ENCODE data around the gene EHBP1. TPM values are rescaled to one million over a fixed set of nuclear protein-coding genes. Genes with fewer than 3 reads are reported as not detected.
A peak's percentile ranks its signal among the peaks of the same experiment; 100 is the strongest.

Gene EHBP1
- total RNA-seq, 5 donors from 2014 or later (not counting 1 experiment from before 2014, with no cell fraction given) = 22.1 to 28.7 (median 26.1) TPM

DNA sequence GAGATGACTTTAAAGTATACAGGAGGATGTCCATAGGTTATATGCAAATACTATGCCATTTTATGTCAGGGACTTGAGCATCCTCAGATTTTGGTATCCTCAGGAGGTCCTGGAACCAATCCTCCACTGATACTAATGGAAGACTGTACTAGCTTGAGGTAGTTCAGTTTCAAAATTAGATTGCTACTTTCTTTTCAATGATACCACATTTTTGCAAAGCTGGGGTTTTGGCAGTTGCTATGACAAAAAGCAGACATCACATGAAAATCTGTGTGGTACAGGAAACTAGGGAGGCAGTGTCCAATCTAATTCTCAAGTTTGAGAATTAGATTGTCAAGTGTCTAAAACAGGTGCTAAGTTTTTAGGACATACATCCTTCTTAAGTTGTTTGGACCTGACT is 14.2 kb downstream of the EHBP1 start:
- Histone ChIP-seq H3K36me3 (ENCODE audit: control insufficient read depth in 2 of 2, extremely low read depth in 1 of 2, insufficient read depth in 1 of 2, low read length in 1 of 2) (no peaks in the 10 kb centered on the region), H3K27me3 (replicated peaks in 1 of 2; ENCODE audit: control insufficient read depth in 2 of 2, extremely low read depth in 1 of 2, insufficient read depth in 2 of 2, low read length in 1 of 2) (no peaks in the 10 kb centered on the region), H3K4me3 (ENCODE audit: control insufficient read depth in 1 of 2, extremely low read depth in 1 of 2, low read length in 1 of 2) (no peak overlapping the region), H3K9me3 (peaks cover 2% of the 10 kb centered on the region), H3K4me1 (ENCODE audit: control insufficient read depth in 1 of 2, extremely low read depth in 1 of 2, insufficient read depth in 2 of 2, low read length in 2 of 2) (no peaks in the 10 kb centered on the region), H3K27ac (ENCODE audit: low read length) (no peak overlapping the region)
- DNase-seq = no peak
- Mint-ChIP-seq H3K27me3 (no peaks in the 10 kb centered on the region), H3K9me3 (peaks cover 3 to 16% (median 15%) of the 10 kb centered on the region in 3 donors), H3K4me3 (no peak overlapping the region), H3K36me3 (peaks cover 51% of the 10 kb centered on the region), H3K4me1 (peaks cover 19 to 30% (median 24%) of the 10 kb centered on the region in 3 donors), H3K27ac (no peak overlapping the region)
- POLR2A ChIA-PET = no interaction called here
- ATAC-seq (replicated peaks in 1 of 4) = no peak
- CTCF ChIA-PET = no interaction called here

DNA sequence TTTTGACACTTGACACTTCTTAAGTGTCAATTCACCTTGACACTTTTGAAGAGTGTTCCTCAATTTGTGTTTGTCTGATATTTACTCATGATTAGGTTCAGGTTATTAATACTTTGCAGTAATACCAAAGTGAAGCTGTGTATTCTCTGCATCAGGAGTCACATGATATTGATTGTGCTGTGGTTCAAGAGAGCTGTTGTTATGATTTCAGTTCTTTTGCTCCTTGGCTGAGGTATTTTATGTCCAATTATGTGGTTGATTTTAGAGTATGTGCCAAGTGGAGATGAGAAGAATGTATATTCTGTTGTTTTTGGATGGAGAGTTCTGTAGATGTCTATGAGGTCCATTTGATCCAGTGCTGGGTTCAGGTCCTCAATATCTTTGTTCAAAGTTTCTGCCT is 17.2 kb downstream of the EHBP1 start:
- H3K27ac Mint-ChIP-seq = no peak overlapping the region
- H3K4me1 ChIP-seq (ENCODE audit: control insufficient read depth in 1 of 2, extremely low read depth in 1 of 2, insufficient read depth in 2 of 2, low read length in 2 of 2) = no peaks in the 10 kb centered on the region
- CTCF ChIA-PET = no interaction called here
- peaks cover 2% of the 10 kb centered on the region for H3K9me3 ChIP-seq
- H3K27me3 ChIP-seq (replicated peaks in 1 of 2; ENCODE audit: control insufficient read depth in 2 of 2, extremely low read depth in 1 of 2, insufficient read depth in 2 of 2, low read length in 1 of 2) = no peaks in the 10 kb centered on the region
- H3K4me3 ChIP-seq (ENCODE audit: control insufficient read depth in 1 of 2, extremely low read depth in 1 of 2, low read length in 1 of 2) = no peak overlapping the region
- POLR2A ChIA-PET = no interaction called here
- no peak overlapping the region for H3K4me3 Mint-ChIP-seq
- H3K27ac ChIP-seq (ENCODE audit: low read length) = no peak overlapping the region
- no peaks in the 10 kb centered on the region for H3K27me3 Mint-ChIP-seq
- H3K9me3 Mint-ChIP-seq = peaks cover 3 to 16% (median 15%) of the 10 kb centered on the region in 3 donors
- peaks cover 50% of the 10 kb centered on the region for H3K36me3 Mint-ChIP-seq
- H3K36me3 ChIP-seq (ENCODE audit: control insufficient read depth in 2 of 2, extremely low read depth in 1 of 2, insufficient read depth in 1 of 2, low read length in 1 of 2) = no peaks in the 10 kb centered on the region
- ATAC-seq (replicated peaks in 1 of 4) (no peak), DNase-seq (no peak)
- peaks cover 36 to 38% (median 36%) of the 10 kb centered on the region in 3 donors for H3K4me1 Mint-ChIP-seq

DNA sequence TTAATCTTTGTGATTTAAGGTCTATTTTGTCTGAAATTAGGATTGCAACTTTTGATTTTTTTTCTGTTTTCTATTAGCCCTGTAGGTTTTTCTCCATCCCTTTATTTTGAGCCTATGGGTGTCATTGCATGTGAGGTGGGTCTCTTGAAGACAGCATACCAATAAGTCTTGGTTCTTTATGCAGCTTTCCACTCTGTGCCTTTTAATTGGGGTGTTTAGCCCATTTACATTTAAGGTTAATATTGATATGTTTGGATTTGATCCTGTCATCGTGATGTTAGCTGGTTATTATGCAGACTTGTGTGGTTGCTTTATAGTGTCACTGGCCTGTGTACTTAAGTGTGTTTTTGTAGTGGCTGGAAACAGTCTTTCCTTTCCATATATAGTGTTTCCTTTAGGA is 17.7 kb downstream of the EHBP1 start:
- Histone ChIP-seq H3K9me3 (peaks cover 2% of the 10 kb centered on the region), H3K36me3 (ENCODE audit: control insufficient read depth in 2 of 2, extremely low read depth in 1 of 2, insufficient read depth in 1 of 2, low read length in 1 of 2) (no peaks in the 10 kb centered on the region), H3K4me3 (ENCODE audit: control insufficient read depth in 1 of 2, extremely low read depth in 1 of 2, low read length in 1 of 2) (no peak overlapping the region), H3K27me3 (replicated peaks in 1 of 2; ENCODE audit: control insufficient read depth in 2 of 2, extremely low read depth in 1 of 2, insufficient read depth in 2 of 2, low read length in 1 of 2) (no peaks in the 10 kb centered on the region), H3K4me1 (ENCODE audit: control insufficient read depth in 1 of 2, extremely low read depth in 1 of 2, insufficient read depth in 2 of 2, low read length in 2 of 2) (no peaks in the 10 kb centered on the region), H3K27ac (ENCODE audit: low read length) (no peak overlapping the region)
- Mint-ChIP-seq H3K27me3 (no peaks in the 10 kb centered on the region), H3K4me1 (peaks cover 34 to 38% (median 36%) of the 10 kb centered on the region in 3 donors), H3K4me3 (no peak overlapping the region), H3K36me3 (peaks cover 49% of the 10 kb centered on the region), H3K9me3 (peaks cover 3 to 16% (median 15%) of the 10 kb centered on the region in 3 donors), H3K27ac (no peak overlapping the region)
- POLR2A ChIA-PET = no interaction called here
- no CpG with 5 or more reads among the region's 1 CpG for WGBS (ENCODE audit: insufficient coverage)
- CTCF ChIA-PET = no interaction called here
- DNase-seq (no peak), ATAC-seq (replicated peaks in 1 of 4) (no peak)

DNA sequence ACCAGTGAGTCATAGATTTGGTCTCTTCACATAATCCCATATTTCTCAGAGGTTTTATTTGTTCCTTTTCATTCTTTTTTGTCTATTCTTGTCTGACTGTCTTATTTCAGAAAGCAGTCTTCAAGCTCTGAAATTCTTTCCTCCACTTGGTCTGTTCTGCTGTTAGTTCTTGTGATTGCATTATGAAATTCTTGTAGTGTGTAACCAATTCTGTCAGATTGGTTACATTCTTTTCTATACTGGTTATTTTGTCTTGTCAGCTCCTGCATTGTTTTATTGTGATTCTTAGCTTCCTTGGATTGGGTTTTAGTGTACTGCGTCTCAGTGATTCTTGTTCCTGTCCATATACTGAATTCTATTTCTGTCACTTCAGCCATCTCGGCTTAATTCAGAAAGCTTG is 18.6 kb downstream of the EHBP1 start:
- no peak overlapping the region for H3K4me3 Mint-ChIP-seq
- H3K27me3 ChIP-seq (replicated peaks in 1 of 2; ENCODE audit: control insufficient read depth in 2 of 2, extremely low read depth in 1 of 2, insufficient read depth in 2 of 2, low read length in 1 of 2) = no peaks in the 10 kb centered on the region
- no peaks in the 10 kb centered on the region for H3K4me1 ChIP-seq (ENCODE audit: control insufficient read depth in 1 of 2, extremely low read depth in 1 of 2, insufficient read depth in 2 of 2, low read length in 2 of 2)
- ChIA-PET POLR2A (no interaction called here), CTCF (interaction anchor here in 1 of 2 donors (0.7 kb wide), 1 partner anchor 94 kb away, joined by 3 read pairs; no protein-coding TSS in a partner anchor)
- DNase-seq (no peak), ATAC-seq (replicated peaks in 1 of 4) (no peak)
- H3K4me1 Mint-ChIP-seq = peaks cover 34 to 38% (median 36%) of the 10 kb centered on the region in 3 donors
- no peak overlapping the region for H3K27ac ChIP-seq (ENCODE audit: low read length)
- WGBS (ENCODE audit: insufficient coverage) = 80% methylated on average over 1 of the region's 2 CpGs
- peaks cover 2% of the 10 kb centered on the region for H3K9me3 ChIP-seq
- H3K27ac Mint-ChIP-seq = no peak overlapping the region
- no peaks in the 10 kb centered on the region for H3K36me3 ChIP-seq (ENCODE audit: control insufficient read depth in 2 of 2, extremely low read depth in 1 of 2, insufficient read depth in 1 of 2, low read length in 1 of 2)
- peaks cover 3 to 16% (median 15%) of the 10 kb centered on the region in 3 donors for H3K9me3 Mint-ChIP-seq
- H3K4me3 ChIP-seq (ENCODE audit: control insufficient read depth in 1 of 2, extremely low read depth in 1 of 2, low read length in 1 of 2) = no peak overlapping the region
- H3K36me3 Mint-ChIP-seq = peaks cover 46% of the 10 kb centered on the region
- no peaks in the 10 kb centered on the region for H3K27me3 Mint-ChIP-seq

DNA sequence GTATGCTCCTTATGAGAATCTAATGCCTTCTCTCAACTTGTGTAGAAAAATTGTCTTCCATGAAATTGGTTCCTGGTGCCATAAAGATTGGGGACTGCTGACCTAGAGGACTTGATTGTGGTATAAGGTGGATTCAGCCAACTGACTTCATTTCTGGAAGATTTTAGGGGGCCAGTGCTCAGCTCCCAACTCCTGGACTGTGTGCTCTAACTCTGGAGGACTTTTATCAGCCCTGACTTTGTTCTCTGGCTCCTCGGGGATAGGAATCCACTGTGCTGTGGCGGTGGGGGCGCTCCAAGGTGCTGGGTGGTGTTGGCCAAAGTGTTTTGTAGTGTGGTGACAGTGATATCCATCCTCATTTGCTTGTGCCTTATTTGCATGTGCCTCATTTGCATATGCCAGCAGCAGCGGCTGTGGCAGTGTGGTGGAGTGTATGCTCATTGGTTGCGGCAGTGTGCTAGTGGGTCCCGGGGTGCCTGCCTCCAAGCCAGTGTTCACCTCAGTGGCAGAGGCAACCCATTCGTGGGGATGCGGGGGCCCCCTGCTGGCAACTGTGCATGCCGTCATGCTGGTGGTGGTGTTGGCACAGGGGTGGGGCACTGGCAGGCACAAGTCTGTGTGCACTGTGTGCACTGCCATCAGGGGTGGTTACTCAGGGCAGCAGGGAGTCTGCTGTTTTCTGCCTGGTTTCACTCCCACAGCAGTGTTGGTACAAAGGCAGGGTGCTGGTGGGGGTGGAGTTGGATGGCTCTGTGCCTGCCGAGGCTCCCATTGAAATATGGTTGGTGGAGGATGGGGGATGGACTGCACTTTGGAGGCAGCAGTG is 19.6 kb downstream of the EHBP1 start:
- no peaks in the 10 kb centered on the region for H3K27me3 Mint-ChIP-seq
- H3K9me3 Mint-ChIP-seq = peaks cover 3 to 18% (median 17%) of the 10 kb centered on the region in 3 donors
- H3K36me3 Mint-ChIP-seq = peaks cover 44% of the 10 kb centered on the region
- H3K4me3 Mint-ChIP-seq = no peak overlapping the region
- peak in 18 of 35 experiments; percentile 1 to 38 (median 12) for DNase-seq
- Histone ChIP-seq H3K27ac (ENCODE audit: low read length) (no peak overlapping the region), H3K27me3 (replicated peaks in 1 of 2; ENCODE audit: control insufficient read depth in 2 of 2, extremely low read depth in 1 of 2, insufficient read depth in 2 of 2, low read length in 1 of 2) (no peaks in the 10 kb centered on the region), H3K36me3 (ENCODE audit: control insufficient read depth in 2 of 2, extremely low read depth in 1 of 2, insufficient read depth in 1 of 2, low read length in 1 of 2) (no peaks in the 10 kb centered on the region), H3K4me3 (ENCODE audit: control insufficient read depth in 1 of 2, extremely low read depth in 1 of 2, low read length in 1 of 2) (no peak overlapping the region), H3K9me3 (peaks cover 2% of the 10 kb centered on the region), H3K4me1 (ENCODE audit: control insufficient read depth in 1 of 2, extremely low read depth in 1 of 2, insufficient read depth in 2 of 2, low read length in 2 of 2) (no peaks in the 10 kb centered on the region)
- CTCF ChIA-PET = no interaction called here
- no peak overlapping the region for H3K27ac Mint-ChIP-seq
- POLR2A ChIA-PET = no interaction called here
- WGBS (ENCODE audit: insufficient coverage) = 94% methylated on average over 8 of the region's 10 CpGs
- peaks cover 31 to 36% (median 32%) of the 10 kb centered on the region in 3 donors for H3K4me1 Mint-ChIP-seq
- peak in 1 of 4 experiments; percentile 34 for ATAC-seq (replicated peaks in 1 of 4)

DNA sequence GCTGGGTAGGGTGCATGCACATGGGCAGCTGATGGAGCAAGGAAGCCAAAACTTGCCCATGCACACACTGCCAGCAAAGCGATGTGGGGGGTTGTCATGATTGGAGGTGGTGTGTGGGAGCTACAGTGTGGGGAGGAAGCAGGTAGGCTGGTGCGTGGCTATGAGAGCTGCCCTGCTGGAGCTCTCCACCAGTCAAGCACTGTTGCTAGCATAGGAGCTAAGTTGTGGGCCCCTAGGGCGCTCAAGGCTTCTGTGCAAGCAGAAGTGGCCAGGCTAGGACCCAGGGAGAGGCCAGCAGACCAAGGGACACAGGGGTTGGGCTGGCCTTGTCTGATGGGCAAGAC is 20.2 kb downstream of the EHBP1 start:
- DNase-seq (no peak), ATAC-seq (replicated peaks in 1 of 4) (no peak)
- Mint-ChIP-seq H3K4me1 (peaks cover 27 to 32% (median 31%) of the 10 kb centered on the region in 3 donors), H3K4me3 (no peak overlapping the region), H3K27me3 (no peaks in the 10 kb centered on the region), H3K36me3 (peaks cover 46% of the 10 kb centered on the region), H3K9me3 (peaks cover 3 to 24% (median 23%) of the 10 kb centered on the region in 3 donors), H3K27ac (no peak overlapping the region)
- Histone ChIP-seq H3K27ac (ENCODE audit: low read length) (no peak overlapping the region), H3K27me3 (replicated peaks in 1 of 2; ENCODE audit: control insufficient read depth in 2 of 2, extremely low read depth in 1 of 2, insufficient read depth in 2 of 2, low read length in 1 of 2) (no peaks in the 10 kb centered on the region), H3K36me3 (ENCODE audit: control insufficient read depth in 2 of 2, extremely low read depth in 1 of 2, insufficient read depth in 1 of 2, low read length in 1 of 2) (no peaks in the 10 kb centered on the region), H3K4me1 (ENCODE audit: control insufficient read depth in 1 of 2, extremely low read depth in 1 of 2, insufficient read depth in 2 of 2, low read length in 2 of 2) (no peaks in the 10 kb centered on the region), H3K4me3 (ENCODE audit: control insufficient read depth in 1 of 2, extremely low read depth in 1 of 2, low read length in 1 of 2) (no peak overlapping the region), H3K9me3 (peaks cover 2% of the 10 kb centered on the region)
- 100% methylated on average over 3 of the region's 3 CpGs for WGBS (ENCODE audit: insufficient coverage)
- ChIA-PET CTCF (no interaction called here), POLR2A (no interaction called here)

All from T-cell (primary cell).